GM18951 (cell line): Measurements from ENCODE around the gene CA4.

ENCODE experiments used
- POLR2A ChIP-seq: IDR thresholded peaks from 4 replicates; pipeline ENCODE4 v1.6.1; 2011; ENCODE audit warnings: mild to moderate bottlenecking; ENCODE audit not compliant: insufficient read length, insufficient read depth; ENCODE audit errors: extremely low read depth
- in situ Hi-C: fragments of 300-500 bp; cut with MboI; formaldehyde crosslinking; loops from one replicate; pipeline ENCODE4 v1.12.0; 2022; ENCODE audit warnings: low sequenced_read_pairs, mixed read lengths, inconsistent platforms; ENCODE audit not compliant: unreplicated experiment

The CA4 gene

GRCh38 chr17:60156746-60157145 is 7.0 kb downstream of the CA4 start:
- TF ChIP-seq POLR2A = no peak
- in situ Hi-C loops = no loop called here

- no peak for TF ChIP-seq POLR2A
- in situ Hi-C loops = no loop called here
Observed at GRCh38 chr17:60157487-60158040, 7.8 kb downstream of the CA4 start.

GRCh38 chr17:60158751-60159478 is 9.1 kb downstream of the CA4 start:
- in situ Hi-C loops = no loop called here

DNA sequence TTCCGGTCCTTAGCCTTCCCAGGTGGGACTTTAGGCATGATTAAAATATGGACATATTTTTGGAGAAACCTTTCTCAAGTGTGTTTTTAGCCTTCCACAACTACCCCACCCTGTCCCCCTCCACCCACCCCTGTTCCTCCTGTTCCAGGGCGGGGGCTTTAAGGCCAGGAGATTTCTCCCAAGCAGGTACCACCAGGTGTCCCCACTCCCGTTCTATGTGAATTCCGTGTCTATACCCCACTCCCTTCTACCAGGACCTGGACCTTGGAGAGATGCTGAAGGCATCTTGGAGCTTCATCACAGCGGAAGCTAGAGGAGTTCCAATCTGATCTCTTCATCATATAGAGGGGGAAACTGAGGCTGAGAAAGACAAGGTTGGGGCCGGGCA is 9.7 kb downstream of the CA4 start:
- in situ Hi-C loops = no loop called here
- TF ChIP-seq POLR2A = no peak

More at GRCh38 chr17:60158751-60159478, 9.1 kb downstream of the CA4 start:
- TF ChIP-seq POLR2A = no peak

GRCh38 chr17:60160829-60161501 is 11.2 kb downstream of the CA4 start:
- in situ Hi-C loops = no loop called here
- no peak for TF ChIP-seq POLR2A

DNA sequence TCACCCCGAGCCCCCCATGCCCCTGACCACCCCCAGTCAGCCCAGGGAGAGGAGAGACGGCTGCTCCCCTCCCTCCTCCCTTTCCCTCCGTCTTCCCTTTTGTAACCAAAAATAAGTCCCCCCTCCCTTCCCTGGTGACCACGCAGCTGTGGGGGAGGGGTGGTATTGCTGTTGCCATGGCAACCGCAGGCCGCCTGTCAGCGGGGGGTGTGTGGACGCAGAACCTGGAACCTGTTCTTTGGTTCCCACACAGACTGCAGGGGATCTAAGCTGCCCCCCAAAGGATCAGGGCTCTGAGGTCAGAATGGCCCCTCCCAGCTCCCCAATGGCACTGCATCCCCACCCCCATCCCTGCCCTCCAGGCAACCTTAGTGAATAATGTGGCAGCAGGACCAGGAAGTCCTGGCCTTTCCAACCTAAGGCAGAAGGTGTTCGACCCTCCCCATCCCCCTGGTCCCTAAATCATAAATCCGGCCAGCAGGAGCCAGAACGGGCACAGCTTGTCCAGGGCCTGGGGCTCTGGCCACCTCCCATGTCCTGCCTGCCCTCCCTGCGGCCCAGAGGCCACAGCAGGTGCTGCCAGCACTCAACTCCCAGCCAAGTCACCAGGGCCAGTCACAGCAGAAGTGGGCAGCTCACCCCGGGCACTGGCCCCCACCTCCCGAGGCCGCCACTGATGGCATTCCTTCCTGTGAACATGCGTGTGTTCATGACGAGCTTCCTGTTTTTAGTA is 12.0 kb downstream of the CA4 start:
- TF ChIP-seq POLR2A = no peak

DNA sequence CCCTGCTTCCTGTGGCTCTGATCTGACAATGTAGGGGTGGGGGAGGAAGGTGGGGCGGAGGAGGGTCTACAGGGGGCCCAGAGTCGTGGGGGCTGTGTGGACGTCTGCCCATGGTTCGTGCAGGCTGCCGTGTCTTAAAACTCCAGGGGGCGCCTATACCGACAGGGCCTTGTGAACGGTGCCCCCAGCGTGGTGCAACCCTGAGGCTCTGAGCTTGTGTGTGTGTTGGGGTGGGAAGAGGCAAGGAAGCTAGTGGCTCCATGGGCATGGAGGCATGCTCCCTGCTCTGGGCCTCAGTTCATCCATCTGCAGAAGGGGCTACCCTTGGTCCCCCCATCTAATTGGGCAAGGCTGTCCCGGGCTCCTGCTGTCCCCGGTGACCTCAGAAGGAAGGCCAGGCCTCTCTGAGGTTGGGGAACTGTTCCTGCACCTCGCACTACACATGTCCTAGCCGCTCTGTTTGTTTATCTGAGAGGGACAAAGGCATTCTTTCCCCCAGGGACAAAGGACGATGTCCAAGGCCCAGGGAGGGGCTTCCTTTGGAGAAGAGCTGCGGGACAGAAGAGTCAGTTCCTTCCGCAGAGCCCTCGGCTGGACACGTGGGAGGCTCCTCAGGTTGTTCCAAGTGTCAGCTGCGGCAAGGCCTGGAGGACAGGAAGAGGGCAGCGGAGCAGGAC is 13.5 kb downstream of the CA4 start:
- TF ChIP-seq POLR2A = no peak
- in situ Hi-C loops = no loop called here

More for the DNA sequence above, 12.0 kb downstream of the CA4 start:
- in situ Hi-C loops = no loop called here

DNA sequence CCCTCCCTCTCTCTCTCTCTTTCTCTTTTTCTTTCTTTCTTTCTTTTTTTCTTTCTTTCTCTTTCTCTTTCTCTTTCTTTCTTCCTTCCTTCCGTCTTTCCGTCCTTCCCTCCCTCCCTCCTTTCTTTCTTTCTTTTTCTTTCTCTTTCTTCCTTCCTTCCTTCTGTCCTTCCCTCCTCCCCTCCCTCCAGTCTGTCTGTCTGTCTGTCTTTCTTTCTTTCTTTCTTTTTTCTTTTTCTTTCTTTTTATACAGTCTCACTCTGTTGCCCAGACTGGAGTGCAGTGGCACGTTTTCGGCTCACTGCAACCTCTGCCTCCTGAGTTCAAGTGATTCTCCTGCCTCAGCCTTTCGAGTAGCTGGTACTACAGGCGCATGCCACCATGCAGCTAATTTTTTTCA is 14.4 kb downstream of the CA4 start:
- no peak for TF ChIP-seq POLR2A
- in situ Hi-C loops = no loop called here

- in situ Hi-C loops = no loop called here
- no peak for TF ChIP-seq POLR2A
Observed at GRCh38 chr17:60164697-60165096, 14.9 kb downstream of the CA4 start.

GRCh38 chr17:60165223-60165622 is 15.4 kb downstream of the CA4 start:
- no peak for TF ChIP-seq POLR2A
- in situ Hi-C loops = no loop called here

GRCh38 chr17:60165971-60166370 is 16.2 kb downstream of the CA4 start:
- in situ Hi-C loops = no loop called here
- no peak for TF ChIP-seq POLR2A

DNA sequence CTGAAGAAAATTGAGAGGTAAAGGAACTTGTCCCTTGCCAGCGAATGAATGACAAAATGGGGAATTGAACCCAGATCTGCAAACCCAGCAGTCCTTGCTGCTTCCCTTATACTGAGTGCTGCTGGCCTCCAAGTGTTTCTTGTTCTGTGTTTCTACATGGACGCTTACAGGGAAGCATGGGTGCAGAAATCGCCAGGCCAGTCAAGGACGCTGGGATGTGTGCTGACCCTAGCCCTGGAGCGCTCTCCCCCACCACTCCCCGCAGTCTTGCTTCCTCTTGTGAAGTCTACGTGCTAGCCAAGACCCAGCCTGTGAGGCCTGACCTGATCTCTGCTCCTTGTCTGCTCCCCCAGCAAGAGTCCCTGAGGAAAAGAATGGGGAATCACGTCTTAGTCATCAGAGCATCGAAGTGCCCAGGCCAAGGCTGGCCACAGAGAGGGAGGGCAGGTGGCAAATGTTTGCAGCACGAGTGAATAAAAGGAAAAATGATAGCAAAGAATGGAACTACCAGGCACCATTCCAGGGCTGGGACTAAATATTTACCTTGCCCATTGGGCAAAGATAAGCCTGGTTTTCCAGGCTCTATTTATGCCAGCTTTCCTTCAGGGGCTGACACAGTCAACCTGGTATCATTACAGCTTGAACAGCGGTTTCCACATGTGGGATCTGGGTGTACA is 17.4 kb downstream of the CA4 start:
- TF ChIP-seq POLR2A = no peak
- in situ Hi-C loops = no loop called here

GRCh38 chr17:60168654-60169053 is 18.9 kb downstream of the CA4 start:
- TF ChIP-seq POLR2A = no peak

More at GRCh38 chr17:60168654-60169053, 18.9 kb downstream of the CA4 start:
- in situ Hi-C loops = no loop called here
